Endothelial cell of umbilical vein (primary cell): ENCODE measurements around the gene STK16.

Experiments used
- EZH2 ChIP-seq: IDR thresholded peaks from 2 replicates; pipeline ENCODE4 v1.6.1; 2012; ENCODE audit warnings: borderline replicate concordance, low read depth, mild to moderate bottlenecking, moderate library complexity, low read length, inconsistent platforms; ENCODE audit not compliant: severe bottlenecking
- GATA2 ChIP-seq: IDR thresholded peaks from 2 replicates; pipeline ENCODE4 v1.7.0; 2011; ENCODE audit warnings: low read depth, mild to moderate bottlenecking, moderate library complexity, mixed read lengths, low read length; ENCODE audit not compliant: insufficient read length, insufficient read depth
- JUN ChIP-seq: IDR thresholded peaks from 2 replicates; pipeline ENCODE4 v1.6.1; 2011; ENCODE audit warnings: borderline replicate concordance, low read depth; ENCODE audit not compliant: insufficient read length, insufficient read depth
- POLR2A ChIP-seq: IDR thresholded peaks from 2 replicates; pipeline ENCODE4 v1.6.1; 2012; ENCODE audit warnings: low read depth, mild to moderate bottlenecking, control low read depth, low read length
- POLR2AphosphoS5 ChIP-seq: IDR thresholded peaks from 2 replicates; pipeline ENCODE4 v1.6.1; 2012; ENCODE audit warnings: low read depth, mild to moderate bottlenecking, control low read depth, low read length, moderate library complexity; ENCODE audit not compliant: insufficient read depth
- TF ChIP-seq, protein P1 (sequence below), 2 donors: IDR thresholded peaks; 1 replicate in 1 of 2; 2 replicates in 1 of 2; pipeline ENCODE4 v1.5.1; 2011; ENCODE audit warnings: low read length in 2 of 2, mild to moderate bottlenecking in 2 of 2, moderate library complexity in 2 of 2, control low read depth in 1 of 2, inconsistent platforms in 1 of 2, low read depth in 1 of 2; ENCODE audit not compliant: insufficient read depth in 1 of 2; ENCODE audit errors: extremely low read depth in 1 of 2
- TF ChIP-seq, protein P2 (sequence below): IDR thresholded peaks from 2 replicates; pipeline ENCODE4 v1.6.1; 2011; ENCODE audit not compliant: insufficient read depth, insufficient read length

DNA sequence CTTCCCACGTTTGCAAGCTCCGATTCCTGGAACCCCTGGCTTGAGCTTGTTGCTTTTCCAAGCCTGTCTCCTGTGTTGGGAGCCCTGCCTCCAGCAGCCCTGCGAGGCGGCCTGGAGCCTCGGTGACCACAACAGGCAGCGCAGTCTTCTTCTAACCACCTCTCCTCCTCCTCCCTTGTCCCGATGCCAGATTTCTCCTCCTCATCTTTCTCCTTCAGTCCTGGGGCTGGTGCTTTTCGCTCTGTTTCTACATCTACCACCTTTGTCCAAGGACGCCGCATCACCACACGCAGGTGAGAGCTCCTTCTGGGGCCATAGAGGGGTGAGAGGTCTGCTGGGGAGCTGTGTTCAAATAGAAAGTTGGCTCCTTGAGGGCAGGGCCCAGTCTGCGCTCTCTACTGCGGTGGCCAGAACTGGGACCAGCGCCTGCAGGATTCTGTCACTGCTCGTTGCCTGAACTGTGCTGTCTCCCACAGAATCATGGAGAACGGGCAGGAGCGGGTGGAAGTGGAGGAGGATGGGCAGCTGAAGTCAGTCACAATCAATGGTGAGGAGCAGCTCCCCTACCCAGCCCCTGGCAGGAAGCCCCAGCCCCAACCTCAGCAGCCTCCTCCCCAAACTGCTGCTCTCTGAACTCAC lies 37.8 kb downstream of the STK16 start:
- TF ChIP-seq, protein P1, sequence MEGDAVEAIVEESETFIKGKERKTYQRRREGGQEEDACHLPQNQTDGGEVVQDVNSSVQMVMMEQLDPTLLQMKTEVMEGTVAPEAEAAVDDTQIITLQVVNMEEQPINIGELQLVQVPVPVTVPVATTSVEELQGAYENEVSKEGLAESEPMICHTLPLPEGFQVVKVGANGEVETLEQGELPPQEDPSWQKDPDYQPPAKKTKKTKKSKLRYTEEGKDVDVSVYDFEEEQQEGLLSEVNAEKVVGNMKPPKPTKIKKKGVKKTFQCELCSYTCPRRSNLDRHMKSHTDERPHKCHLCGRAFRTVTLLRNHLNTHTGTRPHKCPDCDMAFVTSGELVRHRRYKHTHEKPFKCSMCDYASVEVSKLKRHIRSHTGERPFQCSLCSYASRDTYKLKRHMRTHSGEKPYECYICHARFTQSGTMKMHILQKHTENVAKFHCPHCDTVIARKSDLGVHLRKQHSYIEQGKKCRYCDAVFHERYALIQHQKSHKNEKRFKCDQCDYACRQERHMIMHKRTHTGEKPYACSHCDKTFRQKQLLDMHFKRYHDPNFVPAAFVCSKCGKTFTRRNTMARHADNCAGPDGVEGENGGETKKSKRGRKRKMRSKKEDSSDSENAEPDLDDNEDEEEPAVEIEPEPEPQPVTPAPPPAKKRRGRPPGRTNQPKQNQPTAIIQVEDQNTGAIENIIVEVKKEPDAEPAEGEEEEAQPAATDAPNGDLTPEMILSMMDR (IDR thresholded peaks at IDR 0.05; ENCODE audit: extremely low read depth in 1 of 2, insufficient read depth in 1 of 2, low read depth in 1 of 2, low read length in 2 of 2) = no peak
- TF ChIP-seq JUN = no peak
- no peak for TF ChIP-seq EZH2
- TF ChIP-seq POLR2A = no peak
- no peak for TF ChIP-seq GATA2
- no peak for TF ChIP-seq POLR2AphosphoS5
- TF ChIP-seq, protein P2, sequence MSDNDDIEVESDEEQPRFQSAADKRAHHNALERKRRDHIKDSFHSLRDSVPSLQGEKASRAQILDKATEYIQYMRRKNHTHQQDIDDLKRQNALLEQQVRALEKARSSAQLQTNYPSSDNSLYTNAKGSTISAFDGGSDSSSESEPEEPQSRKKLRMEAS = no peak
